Activated T-helper 1 cell treated with anti-CD3 and anti-CD28 coated beads, Interleukin-12 subunit alpha, Interleukin-12 subunit beta, Interleukin-2, Interleukin-4 antibody, amounts not matched to agents 30 ng/mL and 10 ng/mL and 1 ng/mL, durations not matched to agents 14 hours and 24 hours and 36 hours (primary cell): ENCODE results near the gene GALNT9. TPM values are rescaled to one million over a fixed set of nuclear protein-coding genes. Genes with fewer than 3 reads are reported as not detected.
"Not testable (repeated sequence)": the region's sequence is repeated elsewhere in the genome, so short reads cannot be mapped to it uniquely, and the experiment has no call there.

Experiments used
- DNase-seq: peaks from one replicate; pipeline ENCODE4 v3.0.0; 2021; ENCODE audit warnings: low spot score
- H3K27ac Mint-ChIP-seq: one replicate; pipeline ENCODE4 v1.8.0; 2021; ENCODE audit warnings: mild to moderate bottlenecking, mixed read lengths
- H3K27me3 Mint-ChIP-seq: one replicate; pipeline ENCODE4 v1.8.0; 2022; ENCODE audit warnings: mild to moderate bottlenecking, moderate library complexity, mixed read lengths; ENCODE audit not compliant: insufficient read depth
- H3K36me3 Mint-ChIP-seq: one replicate; pipeline ENCODE4 v1.8.0; 2021; ENCODE audit warnings: low read depth, mixed read lengths
- H3K4me1 Mint-ChIP-seq: one replicate; pipeline ENCODE4 v1.8.0; 2021; ENCODE audit warnings: low read depth, mixed read lengths
- H3K4me3 Mint-ChIP-seq: one replicate; pipeline ENCODE4 v1.8.0; 2021; ENCODE audit warnings: mild to moderate bottlenecking, moderate library complexity, mixed read lengths
- H3K9me3 Mint-ChIP-seq: one replicate; pipeline ENCODE4 v1.8.0; 2021; ENCODE audit warnings: mixed read lengths
- intact Hi-C: fragments of 100-400 bp; cut with micrococcal nuclease; formaldehyde crosslinking; loops from one replicate; pipeline ENCODE4 v1.15.1; 2024
- total RNA-seq: library from RNA; stranded (reverse); gene quantifications from 2 replicates; pipeline ENCODE4 v1.2.3, GENCODE V29; 2022

GALNT9 gene
- total RNA-seq, 1 donor from 2014 or later, result not detected

DNA sequence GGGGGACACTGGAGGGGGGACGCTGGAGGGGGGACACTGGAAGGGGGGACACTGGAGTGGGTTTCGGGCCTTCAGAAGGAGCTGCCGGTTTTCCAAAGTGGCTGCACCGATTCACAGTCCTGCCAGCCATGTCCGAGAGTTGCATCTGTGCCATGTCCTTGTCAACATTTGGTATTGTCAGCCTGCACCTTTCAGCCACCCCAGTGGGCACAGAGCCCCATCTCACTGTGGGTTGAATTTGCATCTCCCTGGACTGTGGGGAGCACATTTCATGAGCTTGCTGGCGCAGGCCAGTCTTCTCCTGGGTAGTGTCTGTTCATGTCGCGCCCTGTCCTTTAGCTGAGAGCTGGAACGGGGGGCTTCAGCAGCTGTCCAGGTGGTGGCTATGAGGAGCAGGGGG lies 72.7 kb downstream of the GALNT9 start:
- no peaks in the 10 kb centered on the region for H3K9me3 Mint-ChIP-seq
- H3K27me3 Mint-ChIP-seq, result no peaks in the 10 kb centered on the region
- no peaks in the 10 kb centered on the region for H3K36me3 Mint-ChIP-seq
- intact Hi-C loops, result no loop called here
- no peaks in the 10 kb centered on the region for H3K4me1 Mint-ChIP-seq
- DNase-seq, result no peak
- H3K4me3 Mint-ChIP-seq, result no peak overlapping the region
- H3K27ac Mint-ChIP-seq, result no peak overlapping the region

DNA sequence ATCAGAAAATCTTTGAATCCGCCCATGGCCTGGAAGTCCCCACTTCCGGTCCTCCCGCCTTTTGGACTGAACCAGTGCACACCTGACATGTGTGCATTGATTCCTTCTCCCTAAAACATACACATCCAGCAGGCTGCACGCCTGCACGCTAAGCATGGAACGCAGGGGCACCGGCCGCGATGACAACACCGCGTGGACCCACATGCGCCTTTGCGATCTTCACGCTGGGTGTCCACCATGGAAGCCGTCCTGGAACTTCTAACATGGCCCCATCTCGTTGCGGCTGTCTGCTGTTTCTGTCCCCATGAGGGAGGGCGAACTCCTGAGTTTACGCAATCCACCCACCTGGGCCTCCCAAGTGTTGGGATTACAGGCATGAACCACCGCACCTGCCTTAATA lies 73.7 kb downstream of the GALNT9 start:
- intact Hi-C loops, result no loop called here
- Mint-ChIP-seq H3K4me3 (no peak overlapping the region), H3K27me3 (no peaks in the 10 kb centered on the region), H3K27ac (no peak overlapping the region), H3K4me1 (no peaks in the 10 kb centered on the region), H3K36me3 (no peaks in the 10 kb centered on the region), H3K9me3 (no peaks in the 10 kb centered on the region)
- no peak for DNase-seq

DNA sequence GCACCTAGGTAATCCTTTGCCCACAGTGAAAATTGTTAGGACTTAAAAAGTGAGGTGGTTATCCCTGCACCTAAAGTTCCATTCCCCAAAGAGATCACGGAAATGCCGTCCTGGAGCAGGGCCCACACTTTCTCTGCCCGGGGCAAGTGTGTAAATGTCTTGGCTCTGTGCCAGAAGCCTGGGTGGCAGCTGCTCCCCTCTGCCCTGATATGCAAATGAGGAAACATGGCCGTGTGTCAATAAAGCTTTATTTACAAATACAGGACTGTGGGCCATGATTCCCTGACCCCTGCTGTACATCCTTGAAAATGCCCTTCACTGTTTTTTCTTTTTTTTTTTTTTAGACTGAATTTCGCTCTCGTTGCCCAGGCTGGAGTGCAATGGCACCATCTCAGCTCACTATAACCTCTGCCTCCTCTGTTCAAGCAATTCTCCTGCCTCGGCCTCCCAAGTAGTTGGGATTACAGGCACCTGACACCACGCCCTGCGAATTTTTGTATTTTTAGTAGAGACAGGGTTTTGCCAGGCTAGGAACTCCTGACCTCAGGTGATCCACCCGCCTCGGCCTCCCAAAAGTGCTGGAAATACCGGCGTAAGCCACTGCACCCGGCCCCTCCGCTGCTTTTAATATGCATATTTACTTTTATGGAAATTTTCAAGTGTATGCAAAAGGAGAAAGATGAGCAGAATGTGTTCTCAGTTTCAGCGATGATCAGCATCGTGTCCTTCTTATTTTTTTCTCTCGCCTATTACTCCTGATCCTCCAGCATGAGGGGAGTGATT lies 75.5 kb downstream of the GALNT9 start:
- Mint-ChIP-seq H3K4me3 (no peak overlapping the region), H3K36me3 (no peaks in the 10 kb centered on the region), H3K9me3 (no peaks in the 10 kb centered on the region), H3K27me3 (peaks cover 2% of the 10 kb centered on the region), H3K27ac (no peak overlapping the region), H3K4me1 (no peaks in the 10 kb centered on the region)
- intact Hi-C loops, result no loop called here
- DNase-seq, result no peak

DNA sequence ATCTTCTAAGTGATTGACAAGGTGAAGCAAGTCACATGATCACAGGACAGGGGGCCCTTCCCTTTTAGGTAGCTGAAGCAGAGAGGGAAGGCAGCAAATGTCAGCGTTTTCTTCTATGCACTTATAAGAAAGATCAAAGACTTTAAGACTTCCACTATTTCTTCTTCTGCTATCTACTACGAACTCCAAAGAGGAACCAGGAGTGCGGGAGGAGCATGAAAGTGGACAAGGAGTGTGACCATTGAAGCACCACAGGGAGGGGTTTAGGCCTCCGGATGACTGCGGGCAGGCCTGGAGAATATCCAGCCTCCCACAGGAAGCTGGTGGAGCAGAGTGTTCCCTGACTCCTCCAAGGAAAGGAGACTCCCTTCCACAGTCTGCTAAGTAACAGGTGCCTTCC lies 76.4 kb downstream of the GALNT9 start:
- intact Hi-C loops, H3K27ac Mint-ChIP-seq, H3K36me3 Mint-ChIP-seq, H3K4me3 Mint-ChIP-seq, H3K4me1 Mint-ChIP-seq, H3K9me3 Mint-ChIP-seq, H3K27me3 Mint-ChIP-seq, DNase-seq: not testable (repeated sequence)

DNA sequence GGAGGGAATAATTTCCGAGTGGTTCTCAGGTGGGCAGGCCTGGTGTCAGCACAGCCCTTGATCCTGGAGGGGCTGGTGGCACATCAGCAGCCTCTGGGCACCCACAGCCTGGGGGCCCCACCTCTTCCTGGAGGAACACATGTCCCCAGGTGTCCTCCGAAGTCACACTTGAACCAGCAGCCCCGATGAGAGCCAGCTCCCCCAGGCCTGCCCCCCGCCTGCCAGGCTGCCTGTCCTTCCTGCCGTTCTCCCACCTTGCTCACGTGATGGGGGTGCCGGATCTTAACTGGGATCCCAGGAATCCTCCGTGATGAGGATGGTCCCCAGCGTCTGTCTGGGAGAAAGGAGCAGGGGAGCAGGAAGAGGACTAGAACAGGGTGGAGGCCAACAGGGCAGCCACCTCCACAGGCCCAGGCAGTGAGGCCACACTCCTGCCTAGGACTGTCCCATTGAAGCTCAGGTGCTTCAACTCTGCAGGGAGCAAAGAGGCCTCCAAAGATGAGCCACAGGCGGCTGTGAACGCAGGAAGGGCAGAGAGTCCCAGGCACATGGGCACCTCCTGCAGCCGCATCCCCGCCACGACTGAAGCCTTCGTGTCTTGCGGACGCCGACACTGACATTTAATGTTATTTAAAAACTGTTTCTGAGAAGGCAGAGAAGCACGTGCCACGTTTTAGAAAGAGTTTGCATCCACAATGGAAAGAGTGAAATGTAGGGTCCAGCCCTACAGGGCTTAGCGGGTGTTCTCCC lies 77.5 kb downstream of the GALNT9 start:
- Mint-ChIP-seq H3K4me3 (no peak overlapping the region), H3K27ac (no peak overlapping the region), H3K36me3 (no peaks in the 10 kb centered on the region), H3K9me3 (no peaks in the 10 kb centered on the region), H3K27me3 (peaks cover 2% of the 10 kb centered on the region), H3K4me1 (no peaks in the 10 kb centered on the region)
- intact Hi-C loops, result no loop called here
- DNase-seq, result no peak

DNA sequence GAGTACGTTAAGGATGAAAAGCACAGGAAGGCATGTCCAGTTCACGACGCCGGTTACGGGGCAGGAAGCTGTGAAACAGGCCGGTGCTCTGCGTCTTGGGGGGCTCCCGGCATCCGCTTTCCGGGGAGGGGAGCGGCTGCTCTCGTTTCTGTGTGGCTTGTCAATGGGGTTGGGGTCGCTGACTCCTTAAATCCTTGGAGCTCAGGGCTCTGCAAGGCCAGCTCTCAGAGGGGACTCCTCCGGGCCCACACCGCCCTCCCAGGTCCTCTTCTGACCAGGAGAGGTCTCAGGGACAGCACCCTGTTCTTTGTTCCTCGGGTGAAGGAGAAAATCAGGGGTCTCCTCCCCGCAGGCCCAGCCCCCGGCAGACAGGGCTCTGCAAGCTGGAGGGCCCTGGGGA lies 78.1 kb downstream of the GALNT9 start:
- intact Hi-C loops, result no loop called here
- Mint-ChIP-seq H3K36me3 (no peaks in the 10 kb centered on the region), H3K27me3 (peaks cover 2% of the 10 kb centered on the region), H3K27ac (no peak overlapping the region), H3K9me3 (no peaks in the 10 kb centered on the region), H3K4me1 (no peaks in the 10 kb centered on the region), H3K4me3 (no peak overlapping the region)
- no peak for DNase-seq

DNA sequence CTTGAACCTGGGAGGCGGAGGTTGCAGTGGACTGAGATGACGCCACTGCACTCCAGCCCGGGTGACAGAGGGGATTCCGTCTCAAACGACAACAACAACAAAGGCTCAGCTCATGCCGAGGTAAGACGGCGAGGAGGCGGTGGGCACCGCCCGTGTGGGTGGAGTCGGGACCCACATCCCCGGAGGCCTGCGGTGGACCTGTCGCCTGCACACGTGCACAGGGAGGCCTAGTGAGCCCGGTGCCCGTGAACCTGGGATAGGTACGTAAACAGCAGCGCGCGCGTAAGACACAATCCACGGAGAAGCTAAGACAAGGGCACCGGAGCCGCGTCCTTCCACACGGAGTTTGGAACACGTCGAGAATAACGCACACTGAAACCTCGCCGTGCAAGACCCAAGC lies 78.7 kb downstream of the GALNT9 start:
- no peaks in the 10 kb centered on the region for H3K9me3 Mint-ChIP-seq
- H3K36me3 Mint-ChIP-seq, result no peaks in the 10 kb centered on the region
- no peak for DNase-seq
- intact Hi-C loops, result no loop called here
- no peak overlapping the region for H3K4me3 Mint-ChIP-seq
- peaks cover 2% of the 10 kb centered on the region for H3K27me3 Mint-ChIP-seq
- H3K27ac Mint-ChIP-seq, result no peak overlapping the region
- no peaks in the 10 kb centered on the region for H3K4me1 Mint-ChIP-seq

DNA sequence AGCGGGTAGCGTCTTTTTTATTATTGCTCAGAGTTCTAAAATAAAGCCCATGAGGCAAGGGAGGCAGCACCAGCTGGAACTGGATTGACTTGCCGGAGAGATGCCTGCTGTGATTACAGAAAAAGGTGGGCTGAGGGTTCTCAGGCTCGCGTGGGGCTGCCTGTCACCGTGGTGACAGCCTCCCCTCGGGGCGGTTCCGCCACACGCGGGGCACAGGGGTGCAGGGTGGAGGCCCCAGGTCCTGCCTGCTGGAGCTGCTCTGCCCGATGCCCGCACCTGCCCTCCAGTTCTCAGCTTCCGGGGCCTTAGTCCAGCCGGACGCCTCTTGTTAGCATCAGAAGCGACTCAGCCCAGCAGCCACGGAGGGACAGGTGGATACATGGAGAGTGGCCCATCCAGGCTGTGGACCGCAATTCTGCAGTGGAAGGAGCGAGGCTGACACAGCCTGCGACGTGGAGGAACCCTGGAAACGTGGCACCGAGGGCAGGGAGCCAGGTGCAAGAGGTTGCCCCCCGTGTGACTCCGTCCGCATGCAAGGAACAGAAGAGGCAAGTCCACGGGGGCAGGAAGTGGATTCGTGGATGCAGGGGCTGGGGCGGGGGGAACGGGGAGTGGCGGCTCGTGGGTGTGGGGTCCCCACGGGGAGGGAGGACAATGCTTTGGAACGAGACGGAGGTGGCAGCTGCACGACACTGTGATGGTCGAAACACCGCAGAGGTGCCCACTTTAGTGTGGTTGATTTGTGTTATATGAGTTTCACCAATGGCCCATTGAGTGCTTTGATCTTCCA lies 79.5 kb downstream of the GALNT9 start:
- Mint-ChIP-seq H3K27me3 (peaks cover 2% of the 10 kb centered on the region), H3K4me1 (no peaks in the 10 kb centered on the region), H3K4me3 (no peak overlapping the region), H3K9me3 (no peaks in the 10 kb centered on the region), H3K27ac (no peak overlapping the region), H3K36me3 (no peaks in the 10 kb centered on the region)
- intact Hi-C loops, result no loop called here
- no peak for DNase-seq

DNA sequence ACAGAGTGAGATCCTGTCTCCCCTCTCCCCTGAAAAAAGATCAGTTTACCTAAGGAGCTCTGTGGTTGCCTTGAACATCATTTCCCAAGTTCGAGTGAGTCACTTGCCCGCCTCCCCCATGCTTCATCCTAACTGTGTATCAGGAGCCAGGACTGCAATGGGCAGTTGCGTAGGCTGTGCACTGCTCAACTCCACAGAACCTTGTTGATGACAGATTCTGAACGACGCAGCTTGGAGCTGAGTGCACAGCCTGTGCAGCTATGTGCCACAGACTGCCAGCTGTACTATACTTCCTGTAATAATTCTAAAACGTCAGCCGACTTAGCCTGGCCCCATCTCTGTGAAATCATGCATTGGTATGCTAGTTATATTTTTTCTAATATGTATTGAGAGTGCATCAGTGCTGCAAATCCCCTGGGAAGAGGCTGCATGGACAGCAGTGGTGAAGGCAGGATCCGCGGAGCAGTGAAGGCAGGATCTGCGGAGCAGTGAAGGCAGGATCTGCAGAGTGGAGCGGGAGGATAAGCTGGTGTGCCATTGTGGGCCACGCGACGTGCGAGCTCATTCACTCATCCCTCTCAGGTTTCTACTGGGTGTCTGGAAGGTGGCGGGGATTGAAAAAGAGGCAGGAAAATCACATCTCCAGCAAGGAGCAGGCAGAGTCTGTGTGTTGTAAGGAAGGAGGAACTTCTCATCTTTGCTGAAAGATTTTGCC lies 80.8 kb downstream of the GALNT9 start:
- intact Hi-C loops, result no loop called here
- peaks cover 4% of the 10 kb centered on the region for H3K9me3 Mint-ChIP-seq
- no peak for DNase-seq
- no peak overlapping the region for H3K4me3 Mint-ChIP-seq
- no peaks in the 10 kb centered on the region for H3K36me3 Mint-ChIP-seq
- peaks cover 2% of the 10 kb centered on the region for H3K27me3 Mint-ChIP-seq
- H3K27ac Mint-ChIP-seq, result no peak overlapping the region
- H3K4me1 Mint-ChIP-seq, result no peaks in the 10 kb centered on the region

DNA sequence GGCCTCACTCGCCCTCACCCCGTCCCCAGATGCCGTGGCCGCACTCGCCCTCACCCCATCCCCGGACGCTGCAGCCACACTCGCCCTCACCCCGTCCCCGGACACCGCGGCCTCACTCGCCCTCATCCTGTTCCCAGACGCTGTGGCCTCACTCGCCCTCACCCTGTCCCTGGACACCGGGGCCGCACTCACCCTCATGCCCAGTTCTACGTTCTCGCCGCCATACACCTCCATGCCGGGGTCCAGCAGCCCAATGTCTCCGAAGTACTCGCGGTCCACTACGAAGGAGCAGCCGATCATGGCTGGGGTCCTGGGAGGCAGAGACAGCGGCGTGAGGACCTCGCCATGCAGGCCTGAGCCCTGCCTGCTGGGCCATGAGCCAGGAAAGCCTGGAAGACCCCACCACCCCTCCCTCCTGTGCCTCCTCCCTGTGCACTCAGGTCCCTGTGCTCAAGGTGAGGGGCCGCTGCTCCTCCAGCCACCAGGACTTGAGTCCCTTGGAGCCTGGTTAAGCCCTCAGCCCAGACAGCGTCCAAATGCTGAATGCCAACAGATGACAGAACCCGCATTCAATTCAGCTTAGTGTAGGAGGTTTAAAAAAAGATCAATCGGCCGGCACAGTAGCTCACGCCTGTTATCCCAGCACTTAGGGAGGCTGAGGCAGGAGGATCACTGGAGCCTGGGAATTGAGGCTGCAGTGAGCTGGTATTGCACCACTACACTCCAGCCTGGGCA lies 81.5 kb downstream of the GALNT9 start:
- intact Hi-C loops, result no loop called here
- no peak overlapping the region for H3K27ac Mint-ChIP-seq
- DNase-seq, result no peak
- H3K27me3 Mint-ChIP-seq, result peaks cover 2% of the 10 kb centered on the region
- H3K4me1 Mint-ChIP-seq, result no peaks in the 10 kb centered on the region
- H3K9me3 Mint-ChIP-seq, result peaks cover 6% of the 10 kb centered on the region
- H3K4me3 Mint-ChIP-seq, result no peak overlapping the region
- no peaks in the 10 kb centered on the region for H3K36me3 Mint-ChIP-seq

DNA sequence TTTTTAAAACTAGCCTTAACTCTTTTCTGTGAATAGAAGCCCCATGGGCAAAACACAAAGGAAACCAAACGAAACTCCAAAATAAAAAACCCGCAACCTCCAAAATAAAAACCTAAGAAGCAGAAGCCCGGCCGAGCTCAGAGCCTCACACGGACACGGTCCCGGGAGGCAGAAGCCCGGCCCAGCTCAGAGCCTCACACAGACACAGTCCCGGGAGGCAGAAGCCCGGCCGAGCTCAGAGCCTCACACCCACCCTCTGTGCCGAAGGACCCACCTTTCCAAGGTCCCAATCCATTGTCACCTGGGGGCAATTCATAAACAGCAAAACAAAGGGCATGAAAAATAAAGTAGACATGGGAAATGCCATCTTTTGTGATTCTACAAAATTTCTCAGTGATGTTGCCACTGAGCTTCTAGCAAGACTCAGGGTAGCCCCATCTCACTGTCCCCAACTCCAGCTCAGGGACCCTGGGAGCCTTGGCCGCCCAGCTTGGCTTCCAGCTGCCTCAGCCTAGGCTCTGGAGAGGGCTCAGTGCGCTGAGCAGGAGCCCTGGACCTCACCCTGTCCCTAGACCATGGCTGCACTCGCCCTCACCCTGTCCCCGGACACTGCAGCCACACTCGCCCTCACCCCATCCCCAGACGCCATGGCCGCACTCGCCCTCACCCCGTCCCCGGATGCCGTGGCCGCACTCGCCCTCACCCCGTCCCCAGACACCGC lies 82.2 kb downstream of the GALNT9 start:
- Mint-ChIP-seq H3K27ac (no peak overlapping the region), H3K4me1 (no peaks in the 10 kb centered on the region), H3K36me3 (no peaks in the 10 kb centered on the region), H3K27me3 (peaks cover 2% of the 10 kb centered on the region), H3K9me3 (peaks cover 6% of the 10 kb centered on the region), H3K4me3 (no peak overlapping the region)
- DNase-seq, result no peak
- intact Hi-C loops, result no loop called here
